HL-60 (cell line): ENCODE data around the gene KLK12.

ENCODE experiments used
- CTCF ChIP-seq: IDR thresholded peaks from one replicate; pipeline ENCODE4 v1.5.1; 2011; ENCODE audit warnings: low read length, control low read depth, inconsistent platforms; ENCODE audit not compliant: insufficient read depth
- GABPA ChIP-seq: IDR thresholded peaks from 2 replicates; pipeline ENCODE4 v1.6.1; 2012; ENCODE audit warnings: low read depth
- POLR2AphosphoS5 ChIP-seq: IDR thresholded peaks from 2 replicates; pipeline ENCODE4 v1.6.1; 2012; ENCODE audit warnings: low read depth
- REST ChIP-seq: IDR thresholded peaks from 2 replicates; pipeline ENCODE4 v1.6.1; 2012; ENCODE audit warnings: low read depth; ENCODE audit not compliant: insufficient replicate concordance

DNA sequence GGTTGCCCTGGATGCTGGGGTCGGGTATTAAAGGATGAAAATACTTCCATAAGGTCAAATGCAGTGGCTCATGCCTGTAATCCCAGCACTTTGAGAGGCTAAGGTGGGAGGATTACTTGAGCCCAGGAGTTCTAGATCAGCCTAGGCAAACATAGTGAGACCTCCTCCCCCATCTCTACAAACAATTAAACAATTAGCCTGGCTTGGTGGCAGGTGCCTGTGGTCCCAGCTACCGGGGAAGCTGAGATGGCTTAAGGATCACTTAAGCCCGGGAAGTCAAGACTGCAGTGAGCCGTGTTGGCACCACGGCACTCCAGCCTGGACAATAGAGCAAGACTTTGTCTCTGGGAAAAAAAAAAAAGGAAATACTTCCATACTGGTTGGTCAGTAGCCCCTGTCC, 9.9 kb downstream of the KLK12 start:
- TF ChIP-seq CTCF (no peak), POLR2AphosphoS5 (no peak), REST (no peak), GABPA (no peak)
